ENCODE results near the gene NOS2. TPM values are rescaled to one million over a fixed set of nuclear protein-coding genes. Genes with fewer than 3 reads are reported as not detected.
A peak's percentile ranks its signal among the peaks of the same experiment; 100 is the strongest.
"Not testable (repeated sequence)": the region's sequence is repeated elsewhere in the genome, so short reads cannot be mapped to it uniquely, and the experiment has no call there.

NOS2 gene
- total RNA-seq, 1 donor from 2014 or later, result not detected

DNA sequence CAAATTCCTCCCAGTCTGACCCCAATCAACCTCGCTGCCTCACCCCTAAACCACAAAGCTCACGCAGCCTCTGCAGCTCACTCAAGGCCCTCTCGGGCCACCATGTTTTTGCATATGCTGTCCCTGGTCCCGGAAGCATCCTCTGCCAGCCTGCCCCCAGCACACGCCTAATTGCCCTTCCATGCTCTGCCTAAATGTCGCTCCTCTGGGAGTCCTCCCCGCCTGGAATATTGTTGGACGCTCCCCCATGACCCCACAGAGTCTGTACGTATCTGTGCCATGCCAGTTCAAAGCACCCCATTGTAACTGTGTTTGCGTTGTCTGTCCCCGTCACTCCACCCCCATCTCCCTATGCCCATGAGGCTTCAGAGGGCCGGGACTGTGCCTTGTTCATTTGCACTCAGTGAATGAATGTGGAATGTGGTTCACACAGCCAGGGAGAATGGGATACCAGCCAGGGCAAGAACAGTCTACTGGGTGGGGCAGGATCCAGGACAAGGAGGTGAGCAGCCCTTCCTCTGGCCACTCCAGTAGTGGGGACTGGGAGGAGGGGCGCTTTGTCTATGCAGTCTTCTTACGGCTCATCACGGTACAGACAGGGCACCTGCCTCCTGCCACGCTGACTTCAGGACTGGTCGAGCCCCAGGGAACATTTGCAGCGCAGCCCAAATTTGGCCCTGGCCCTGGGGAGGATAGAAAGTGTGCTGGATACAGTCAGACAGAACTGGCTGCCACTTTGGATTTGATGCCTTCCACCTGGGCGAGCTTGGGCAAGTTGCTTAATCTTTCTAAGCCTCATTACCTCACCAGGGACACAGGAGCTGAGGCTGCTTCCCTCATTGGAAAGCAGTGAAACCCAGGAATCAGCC, 48.5 kb downstream of the NOS2 start:
- Histone ChIP-seq H3K36me3 (no peaks in the 10 kb centered on the region), H3K4me3 (no peak overlapping the region), H3K4me1 (no peaks in the 10 kb centered on the region), H3K9me3 (no peaks in the 10 kb centered on the region), H3K27ac (no peak overlapping the region), H3K27me3 (no peaks in the 10 kb centered on the region)
- TF ChIP-seq POLR2AphosphoS5 (IDR thresholded peaks at IDR 0.05; ENCODE audit: insufficient read depth in 1 of 2, low read depth in 1 of 2) (no peak), CTCF (IDR thresholded peaks at IDR 0.05) (no peak), POLR2A (IDR thresholded peaks at IDR 0.05) (no peak)
- peak; percentile 62 to 79 for DNase-seq (ENCODE audit: extremely low spot score in 2 of 2)
- intact Hi-C loops (cut with DNase I), result no loop called here

DNA sequence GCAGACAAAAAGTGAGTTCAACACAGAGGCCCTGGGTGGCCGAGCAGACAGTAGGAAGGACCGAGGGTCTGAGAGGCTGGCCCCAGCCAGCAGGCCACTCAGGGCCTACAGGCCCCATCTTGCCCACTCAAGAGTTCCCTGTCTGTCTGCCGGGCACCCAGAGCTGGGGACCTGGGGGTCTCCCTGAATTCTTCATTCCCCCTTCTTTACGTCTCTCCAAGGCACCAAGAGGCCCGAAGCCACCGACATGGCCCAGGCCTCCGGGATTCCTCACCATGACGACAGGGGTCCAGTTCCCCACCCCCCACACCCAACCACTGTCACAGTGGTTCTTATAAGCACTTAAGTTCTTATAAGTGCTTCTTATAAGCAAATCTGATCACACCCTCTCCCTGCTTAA, 49.2 kb downstream of the NOS2 start:
- Histone ChIP-seq H3K9me3 (no peaks in the 10 kb centered on the region), H3K4me1 (no peaks in the 10 kb centered on the region), H3K4me3 (no peak overlapping the region), H3K36me3 (no peaks in the 10 kb centered on the region), H3K27me3 (no peaks in the 10 kb centered on the region), H3K27ac (no peak overlapping the region)
- intact Hi-C loops (cut with DNase I), result no loop called here
- DNase-seq (ENCODE audit: extremely low spot score in 2 of 2), result peak in 1 of 2 donors; percentile 29
- no peak for TF ChIP-seq POLR2AphosphoS5 (IDR thresholded peaks at IDR 0.05; ENCODE audit: insufficient read depth in 1 of 2, low read depth in 1 of 2)
- TF ChIP-seq POLR2A (IDR thresholded peaks at IDR 0.05), result no peak
- no peak for TF ChIP-seq CTCF (IDR thresholded peaks at IDR 0.05)

- H3K36me3 ChIP-seq, H3K27me3 ChIP-seq, H3K27ac ChIP-seq, H3K4me1 ChIP-seq, H3K9me3 ChIP-seq, H3K4me3 ChIP-seq: not testable (repeated sequence)
- intact Hi-C loops (cut with DNase I), result loop anchor here (10.0 kb wide), 1 partner anchor 85 kb away; no protein-coding TSS in a partner anchor
- peak in 1 of 2 donors; percentile 55 for DNase-seq (ENCODE audit: extremely low spot score in 2 of 2)
These were observed 50.7 kb downstream of the NOS2 start for GRCh38 chr17:27749562-27750150.

DNA sequence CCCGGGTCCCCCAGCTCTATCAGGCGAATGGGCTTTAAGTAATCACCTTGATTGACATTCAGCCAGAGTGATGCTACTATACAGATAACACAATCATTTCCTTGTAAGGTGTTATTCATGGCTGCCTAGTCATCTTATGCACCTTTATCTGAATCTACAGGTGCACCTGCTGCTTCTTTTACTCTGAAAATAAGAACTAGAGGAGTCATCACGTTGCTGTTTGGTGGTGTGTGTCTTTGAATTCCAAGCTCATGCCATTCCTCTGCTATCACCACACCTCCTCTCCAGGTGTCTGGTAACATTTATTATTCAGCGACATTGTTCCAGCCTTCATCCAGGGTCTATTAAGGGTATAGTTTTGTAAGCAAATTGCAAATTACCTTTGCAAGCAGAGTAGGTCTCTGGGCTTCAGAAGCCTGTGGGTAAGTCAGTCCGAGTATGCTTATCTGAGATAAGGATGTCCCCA, 51.9 kb downstream of the NOS2 start:
- no peak for DNase-seq (ENCODE audit: extremely low spot score in 2 of 2)
- H3K4me3 ChIP-seq, result no peak overlapping the region
- H3K27me3 ChIP-seq, result no peaks in the 10 kb centered on the region
- intact Hi-C loops (cut with DNase I), result loop anchor here (10.0 kb wide), 1 partner anchor 84 kb away; no protein-coding TSS in a partner anchor
- H3K36me3 ChIP-seq, result no peaks in the 10 kb centered on the region
- H3K4me1 ChIP-seq, result no peaks in the 10 kb centered on the region
- TF ChIP-seq CTCF (IDR thresholded peaks at IDR 0.05), result no peak
- no peak for TF ChIP-seq POLR2A (IDR thresholded peaks at IDR 0.05)
- no peak for TF ChIP-seq POLR2AphosphoS5 (IDR thresholded peaks at IDR 0.05; ENCODE audit: insufficient read depth in 1 of 2, low read depth in 1 of 2)
- no peak overlapping the region for H3K27ac ChIP-seq
- H3K9me3 ChIP-seq, result no peaks in the 10 kb centered on the region

GRCh38 chr17:27747462-27748359, 52.6 kb downstream of the NOS2 start:
- H3K36me3 ChIP-seq, result no peaks in the 10 kb centered on the region
- H3K4me1 ChIP-seq, result no peaks in the 10 kb centered on the region
- no peak for TF ChIP-seq POLR2AphosphoS5 (IDR thresholded peaks at IDR 0.05; ENCODE audit: insufficient read depth in 1 of 2, low read depth in 1 of 2)
- no peak for TF ChIP-seq POLR2A (IDR thresholded peaks at IDR 0.05)
- TF ChIP-seq CTCF (IDR thresholded peaks at IDR 0.05), result no peak
- H3K4me3 ChIP-seq, result no peak overlapping the region
- H3K9me3 ChIP-seq, result no peaks in the 10 kb centered on the region
- intact Hi-C loops (cut with DNase I), result loop anchor here (10.0 kb wide), 1 partner anchor 83 kb away; no protein-coding TSS in a partner anchor
- DNase-seq (ENCODE audit: extremely low spot score in 2 of 2), result peak; percentile 32 to 74
- H3K27me3 ChIP-seq, result no peaks in the 10 kb centered on the region
- H3K27ac ChIP-seq, result no peak overlapping the region

All from vagina (tissue), 2 donors.